OCI-LY1 (cell line): ENCODE data around the gene PTPA.
A peak's percentile ranks its signal among the peaks of the same experiment; 100 is the strongest.
"Not testable (repeated sequence)": the region's sequence is repeated elsewhere in the genome, so short reads cannot be mapped to it uniquely, and the experiment has no call there.

Source experiments
- H2AFZ ChIP-seq: fragments of 200-600 bp; sonication (generic), shearing (Covaris generic); 2 replicates; pipeline ENCODE4 v1.6.0; 2014; ENCODE audit warnings: antibody characterized with exemption, mild to moderate bottlenecking, low read length
- H3F3A ChIP-seq: fragments of 200-600 bp; sonication (generic), shearing (Covaris generic); 2 replicates; pipeline ENCODE4 v1.6.0; 2014; ENCODE audit warnings: mild to moderate bottlenecking, antibody characterized with exemption, low read length, moderate library complexity; ENCODE audit not compliant: insufficient read depth
- H3K27ac ChIP-seq: fragments of 200-600 bp; sonication (generic); 2 replicates; pipeline ENCODE4 v1.5.1; 2014; ENCODE audit warnings: low read length, mixed run types, mild to moderate bottlenecking, low read depth; ENCODE audit not compliant: poor library complexity, severe bottlenecking
- H3K27me3 ChIP-seq: fragments of 200-600 bp; sonication (generic); 2 replicates; pipeline ENCODE4 v1.6.0; 2014; ENCODE audit warnings: antibody characterized with exemption, mild to moderate bottlenecking, low read length, moderate library complexity; ENCODE audit not compliant: insufficient read depth
- H3K36me3 ChIP-seq: fragments of 200-600 bp; sonication (generic); 2 replicates; pipeline ENCODE4 v1.6.1; 2014; ENCODE audit warnings: mild to moderate bottlenecking, antibody characterized with exemption, low read length, moderate library complexity, mixed read lengths; ENCODE audit not compliant: insufficient read depth
- H3K4me1 ChIP-seq: fragments of 200-600 bp; sonication (generic); 2 replicates; pipeline ENCODE4 v1.5.1; 2014; ENCODE audit warnings: mild to moderate bottlenecking, low read length, moderate library complexity; ENCODE audit not compliant: insufficient read depth, severe bottlenecking
- H3K4me2 ChIP-seq: fragments of 200-600 bp; sonication (generic), shearing (Covaris generic); 2 replicates; pipeline ENCODE4 v1.6.1; 2014; ENCODE audit warnings: low read length
- H3K4me3 ChIP-seq: fragments of 200-600 bp; sonication (generic); 2 replicates; pipeline ENCODE4 v1.5.1; 2014; ENCODE audit warnings: low read length, low read depth, mild to moderate bottlenecking, mixed read lengths; ENCODE audit not compliant: poor library complexity, severe bottlenecking
- H3K79me2 ChIP-seq: fragments of 200-600 bp; shearing (Covaris generic); 2 replicates; pipeline ENCODE4 v1.6.1; 2016; ENCODE audit warnings: mixed run types, low read length, mixed read lengths; ENCODE audit not compliant: insufficient read depth
- H3K9ac ChIP-seq: fragments of 200-600 bp; sonication (generic), shearing (Covaris generic); 2 replicates; pipeline ENCODE4 v1.6.1; 2014; ENCODE audit warnings: mild to moderate bottlenecking, low read length, mixed read lengths
- H3K9me2 ChIP-seq: fragments of 200-600 bp; sonication (generic), shearing (Covaris generic); 2 replicates; pipeline ENCODE4 v1.6.1; 2014; ENCODE audit warnings: low read depth, mild to moderate bottlenecking, low read length, mixed read lengths
- H3K9me3 ChIP-seq: fragments of 200-600 bp; shearing (Covaris generic); 2 replicates; pipeline ENCODE4 v1.6.1; 2014; ENCODE audit warnings: low read length, mixed read lengths
- H4K20me1 ChIP-seq: fragments of 200-600 bp; sonication (generic), shearing (Covaris generic); 2 replicates; pipeline ENCODE4 v1.6.0; 2016; ENCODE audit warnings: mild to moderate bottlenecking, low read length; ENCODE audit not compliant: insufficient read depth
- CTCF ChIP-seq: fragments of 200-600 bp; sonication (generic), shearing (Covaris generic); IDR thresholded peaks from 2 replicates; pipeline ENCODE4 v1.5.1; 2017; ENCODE audit warnings: mild to moderate bottlenecking, antibody characterized with exemption, low read length, moderate library complexity, mixed read lengths
- EZH2 ChIP-seq: fragments of 200-600 bp; sonication (generic), shearing (Covaris generic); IDR thresholded peaks from 2 replicates; pipeline ENCODE4 v1.8.0; 2017; ENCODE audit warnings: borderline replicate concordance, mixed run types, mild to moderate bottlenecking, antibody characterized with exemption, low read length, moderate library complexity, mixed read lengths

Gene PTPA

GRCh38 chr9:129128689-129129088 is 17.5 kb downstream of the PTPA start:
- Histone ChIP-seq H3K9me2 (no peaks in the 10 kb centered on the region), H3K9me3 (no peaks in the 10 kb centered on the region), H3K27ac (no peak overlapping the region), H3K4me2 (no peak overlapping the region), H2AFZ (no peak overlapping the region), H3K36me3 (peaks cover 62% of the 10 kb centered on the region), H3K4me1 (peaks cover 8% of the 10 kb centered on the region), H3F3A (no peaks in the 10 kb centered on the region), H3K9ac (no peak overlapping the region), H3K79me2 (no peaks in the 10 kb centered on the region), H3K27me3 (no peaks in the 10 kb centered on the region), H3K4me3 (no peak overlapping the region), H4K20me1 (no peaks in the 10 kb centered on the region)
- TF ChIP-seq EZH2 (no peak), CTCF (no peak)

DNA sequence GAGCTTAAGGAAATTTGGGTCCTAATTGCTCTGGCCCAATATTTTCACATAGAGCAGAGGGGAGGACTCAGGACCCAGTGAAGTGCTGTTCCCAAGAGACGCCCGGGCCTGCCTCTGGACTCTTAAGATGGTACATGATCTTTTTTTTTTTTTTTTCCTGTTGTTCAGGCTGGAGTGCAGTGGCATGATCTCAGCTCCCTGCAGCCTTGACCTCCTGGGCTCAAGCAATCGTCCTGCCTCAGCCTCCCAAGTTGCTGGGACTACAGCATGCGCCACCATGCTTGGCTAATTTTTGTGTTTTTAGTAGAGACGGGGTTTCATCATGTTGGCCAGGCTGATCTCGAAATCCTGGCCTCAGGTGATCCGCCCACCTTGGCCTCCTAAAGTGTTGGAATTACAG is 19.1 kb downstream of the PTPA start:
- not testable (repeated sequence) for H3K9me3 ChIP-seq, H3K4me2 ChIP-seq, H3K27ac ChIP-seq, H4K20me1 ChIP-seq, H3K4me1 ChIP-seq, H3K9ac ChIP-seq, H2AFZ ChIP-seq, H3K27me3 ChIP-seq, H3K9me2 ChIP-seq, H3K4me3 ChIP-seq, H3F3A ChIP-seq, H3K79me2 ChIP-seq
- H3K36me3 ChIP-seq = peaks cover 60% of the 10 kb centered on the region

GRCh38 chr9:129130791-129131190 is 19.6 kb downstream of the PTPA start:
- no peaks in the 10 kb centered on the region for H3K9me3 ChIP-seq
- H3K4me3 ChIP-seq = no peak overlapping the region
- H3K27me3 ChIP-seq = no peaks in the 10 kb centered on the region
- no peaks in the 10 kb centered on the region for H3K9me2 ChIP-seq
- H3F3A ChIP-seq = no peaks in the 10 kb centered on the region
- H3K9ac ChIP-seq = no peak overlapping the region
- no peak overlapping the region for H3K4me2 ChIP-seq
- peaks cover 60% of the 10 kb centered on the region for H3K36me3 ChIP-seq
- peaks cover 8% of the 10 kb centered on the region for H3K4me1 ChIP-seq
- H2AFZ ChIP-seq = no peak overlapping the region
- H3K79me2 ChIP-seq = no peaks in the 10 kb centered on the region
- no peak overlapping the region for H3K27ac ChIP-seq
- H4K20me1 ChIP-seq = no peaks in the 10 kb centered on the region
- TF ChIP-seq CTCF (no peak), EZH2 (no peak)

GRCh38 chr9:129131300-129132145 is 20.3 kb downstream of the PTPA start:
- H3K36me3 ChIP-seq = peaks cover 63% of the 10 kb centered on the region
- TF ChIP-seq EZH2 (no peak), CTCF (peak; percentile 97)
- H3K4me3 ChIP-seq = no peak overlapping the region
- H3K4me1 ChIP-seq = peaks cover 8% of the 10 kb centered on the region
- no peaks in the 10 kb centered on the region for H3F3A ChIP-seq
- H4K20me1 ChIP-seq = no peaks in the 10 kb centered on the region
- H2AFZ ChIP-seq = no peak overlapping the region
- H3K27ac ChIP-seq = peak overlapping the region; percentile 39
- no peaks in the 10 kb centered on the region for H3K9me3 ChIP-seq
- no peaks in the 10 kb centered on the region for H3K27me3 ChIP-seq
- H3K9ac ChIP-seq = no peak overlapping the region
- no peak overlapping the region for H3K4me2 ChIP-seq
- no peaks in the 10 kb centered on the region for H3K9me2 ChIP-seq
- H3K79me2 ChIP-seq = no peaks in the 10 kb centered on the region
